OCI-LY3 (cell line): ENCODE data around the gene DCAF8L2.

Experiments
- H2AFZ ChIP-seq: fragments of 200-600, 300-600 bp; shearing (Covaris generic); 2 replicates; pipeline ENCODE4 v1.6.0; 2014; ENCODE audit warnings: antibody characterized with exemption, low read depth, low read length
- H3K27ac ChIP-seq: fragments of 200-600, 300-600 bp; sonication (generic); 2 replicates; pipeline ENCODE4 v1.5.1; 2014; ENCODE audit warnings: mild to moderate bottlenecking, low read length, moderate library complexity, mixed read lengths
- H3K27me3 ChIP-seq: fragments of 200-600, 300-600 bp; sonication (generic); 2 replicates; pipeline ENCODE4 v1.6.1; 2014; ENCODE audit warnings: low read depth, low read length, mixed read lengths
- H3K36me3 ChIP-seq: fragments of 200-600, 300-600 bp; sonication (generic); replicated peaks from 2 replicates; pipeline ENCODE3; 2014; ENCODE audit warnings: low read depth, low read length, mixed read lengths
- H3K4me1 ChIP-seq: fragments of 300-600, 200-600 bp; sonication (generic); 2 replicates; pipeline ENCODE4 v1.6.1; 2014; ENCODE audit warnings: low read length, mixed read lengths
- H3K4me2 ChIP-seq: fragments of 200-600, 300-600 bp; sonication (generic); 2 replicates; pipeline ENCODE4 v1.6.1; 2014; ENCODE audit warnings: low read length, mixed read lengths
- H3K4me3 ChIP-seq: fragments of 300-600, 200-600 bp; sonication (generic); 2 replicates; pipeline ENCODE4 v1.5.1; 2014; ENCODE audit warnings: antibody characterized with exemption, mild to moderate bottlenecking, low read length, moderate library complexity
- H3K79me2 ChIP-seq: fragments of 300-600, 200-600 bp; shearing (Covaris generic); 2 replicates; pipeline ENCODE4 v1.6.1; 2014; ENCODE audit warnings: mild to moderate bottlenecking, low read length, mixed read lengths
- H3K9ac ChIP-seq: fragments of 300-600, 200-600 bp; shearing (Covaris generic); 2 replicates; pipeline ENCODE4 v1.6.0; 2014; ENCODE audit warnings: mild to moderate bottlenecking, low read length, moderate library complexity
- H3K9me3 ChIP-seq: fragments of 200-600, 300-600 bp; shearing (Covaris generic); 2 replicates; pipeline ENCODE4 v1.6.1; 2014; ENCODE audit warnings: low read length, mixed read lengths; ENCODE audit not compliant: insufficient read depth
- H4K20me1 ChIP-seq: fragments of 200-600, 300-600 bp; sonication (generic); 2 replicates; pipeline ENCODE4 v1.6.1; 2016; ENCODE audit warnings: low read length, mixed read lengths; ENCODE audit not compliant: insufficient read depth
- EZH2phosphoT487 ChIP-seq: fragments of 200-600 bp; shearing (Covaris generic); IDR thresholded peaks from 2 replicates; pipeline ENCODE4 v1.6.1; 2018; ENCODE audit warnings: antibody characterized with exemption, mixed run types, low read depth
- TF ChIP-seq, protein P1 (sequence below): fragments of 200-600, 300-600 bp; sonication (generic); IDR thresholded peaks from 2 replicates; pipeline ENCODE4 v1.5.1; 2014; ENCODE audit warnings: antibody characterized with exemption, low read length, low read depth

DCAF8L2 gene

DNA sequence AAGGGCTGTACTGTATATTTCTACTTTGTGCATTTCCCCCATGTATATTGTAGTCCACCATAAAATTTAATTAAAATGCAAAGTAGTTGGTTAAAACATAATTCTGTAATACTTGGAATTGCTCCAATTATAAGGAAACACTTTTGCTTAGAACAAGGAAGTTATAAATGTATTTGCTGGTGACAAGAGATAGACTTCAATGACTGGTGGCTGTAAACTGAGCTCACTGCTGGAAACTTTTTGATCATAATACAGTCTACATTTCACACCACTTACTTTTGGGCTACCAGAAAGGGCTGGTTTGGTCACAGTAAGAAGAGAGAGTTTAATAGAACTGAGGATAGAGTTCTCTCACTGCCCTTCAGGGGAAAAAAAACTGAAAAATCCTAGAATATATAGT lies 32.7 kb downstream of the DCAF8L2 start:
- no peak overlapping the region for H3K4me2 ChIP-seq
- no peaks in the 10 kb centered on the region for H3K79me2 ChIP-seq
- TF ChIP-seq, protein P1, sequence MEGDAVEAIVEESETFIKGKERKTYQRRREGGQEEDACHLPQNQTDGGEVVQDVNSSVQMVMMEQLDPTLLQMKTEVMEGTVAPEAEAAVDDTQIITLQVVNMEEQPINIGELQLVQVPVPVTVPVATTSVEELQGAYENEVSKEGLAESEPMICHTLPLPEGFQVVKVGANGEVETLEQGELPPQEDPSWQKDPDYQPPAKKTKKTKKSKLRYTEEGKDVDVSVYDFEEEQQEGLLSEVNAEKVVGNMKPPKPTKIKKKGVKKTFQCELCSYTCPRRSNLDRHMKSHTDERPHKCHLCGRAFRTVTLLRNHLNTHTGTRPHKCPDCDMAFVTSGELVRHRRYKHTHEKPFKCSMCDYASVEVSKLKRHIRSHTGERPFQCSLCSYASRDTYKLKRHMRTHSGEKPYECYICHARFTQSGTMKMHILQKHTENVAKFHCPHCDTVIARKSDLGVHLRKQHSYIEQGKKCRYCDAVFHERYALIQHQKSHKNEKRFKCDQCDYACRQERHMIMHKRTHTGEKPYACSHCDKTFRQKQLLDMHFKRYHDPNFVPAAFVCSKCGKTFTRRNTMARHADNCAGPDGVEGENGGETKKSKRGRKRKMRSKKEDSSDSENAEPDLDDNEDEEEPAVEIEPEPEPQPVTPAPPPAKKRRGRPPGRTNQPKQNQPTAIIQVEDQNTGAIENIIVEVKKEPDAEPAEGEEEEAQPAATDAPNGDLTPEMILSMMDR = no peak
- TF ChIP-seq EZH2phosphoT487 = no peak
- no peaks in the 10 kb centered on the region for H3K4me1 ChIP-seq
- no peaks in the 10 kb centered on the region for H3K36me3 ChIP-seq
- no peak overlapping the region for H3K9ac ChIP-seq
- no peaks in the 10 kb centered on the region for H3K9me3 ChIP-seq
- no peak overlapping the region for H2AFZ ChIP-seq
- no peak overlapping the region for H3K27ac ChIP-seq
- no peaks in the 10 kb centered on the region for H4K20me1 ChIP-seq
- no peak overlapping the region for H3K4me3 ChIP-seq
- H3K27me3 ChIP-seq = no peaks in the 10 kb centered on the region

DNA sequence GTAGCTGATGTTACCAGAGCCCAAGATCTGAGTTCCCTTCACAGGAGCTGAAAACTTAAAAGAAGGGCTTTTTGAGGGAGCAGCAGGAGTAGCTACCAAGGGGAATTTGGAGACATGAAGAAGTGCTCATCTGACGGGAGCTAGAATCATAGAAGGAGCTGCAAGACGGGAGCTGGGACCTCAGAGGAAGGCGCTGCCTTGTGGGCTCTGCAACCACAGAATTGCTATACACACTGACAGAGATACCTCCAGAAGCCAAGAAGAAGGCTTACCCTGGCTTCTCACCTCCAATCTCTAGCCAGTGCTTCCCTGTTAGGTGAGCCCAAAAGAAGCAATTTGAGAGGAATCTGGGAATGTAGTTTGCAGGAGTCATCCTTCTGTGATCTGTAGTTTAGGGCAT lies 35.9 kb downstream of the DCAF8L2 start:
- H3K4me3 ChIP-seq = no peak overlapping the region

DNA sequence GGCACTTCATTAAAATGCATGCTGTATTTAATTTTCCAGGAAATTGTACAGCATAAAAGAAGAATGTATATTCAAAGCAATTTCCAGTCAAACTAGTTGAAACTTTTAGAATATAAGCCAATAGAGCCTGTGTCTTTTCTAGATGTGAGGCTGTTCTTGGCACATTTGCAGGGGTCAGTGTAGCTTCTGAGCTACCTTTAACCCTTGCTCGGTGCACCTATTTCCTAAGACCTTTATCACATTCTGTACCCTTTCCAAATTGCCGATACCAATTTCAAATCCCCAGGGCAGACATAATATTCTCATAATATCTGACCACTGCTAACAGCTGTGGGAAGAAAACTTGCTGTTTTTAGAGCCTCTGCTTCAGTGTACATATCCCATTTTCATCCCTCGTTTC lies 43.2 kb downstream of the DCAF8L2 start:
- H2AFZ ChIP-seq = no peak overlapping the region
- no peaks in the 10 kb centered on the region for H3K79me2 ChIP-seq
- no peaks in the 10 kb centered on the region for H3K9me3 ChIP-seq
- TF ChIP-seq, protein P1 = no peak
- TF ChIP-seq EZH2phosphoT487 = no peak
- H3K9ac ChIP-seq = no peak overlapping the region
- H3K27me3 ChIP-seq = no peaks in the 10 kb centered on the region
- H4K20me1 ChIP-seq = no peaks in the 10 kb centered on the region
- H3K27ac ChIP-seq = no peak overlapping the region
- H3K4me3 ChIP-seq = no peak overlapping the region
- no peaks in the 10 kb centered on the region for H3K36me3 ChIP-seq
- no peak overlapping the region for H3K4me2 ChIP-seq
- no peaks in the 10 kb centered on the region for H3K4me1 ChIP-seq

More for the DNA sequence above, 35.9 kb downstream of the DCAF8L2 start:
- Histone ChIP-seq H3K79me2 (no peaks in the 10 kb centered on the region), H3K27me3 (no peaks in the 10 kb centered on the region), H3K36me3 (no peaks in the 10 kb centered on the region), H3K4me2 (no peak overlapping the region), H4K20me1 (no peaks in the 10 kb centered on the region), H3K4me1 (no peaks in the 10 kb centered on the region), H3K27ac (no peak overlapping the region), H3K9me3 (no peaks in the 10 kb centered on the region), H2AFZ (peak overlapping the region; percentile 46; the same call in 1 of the 2 replicates), H3K9ac (no peak overlapping the region)
- TF ChIP-seq, protein P1 = no peak
- no peak for TF ChIP-seq EZH2phosphoT487

DNA sequence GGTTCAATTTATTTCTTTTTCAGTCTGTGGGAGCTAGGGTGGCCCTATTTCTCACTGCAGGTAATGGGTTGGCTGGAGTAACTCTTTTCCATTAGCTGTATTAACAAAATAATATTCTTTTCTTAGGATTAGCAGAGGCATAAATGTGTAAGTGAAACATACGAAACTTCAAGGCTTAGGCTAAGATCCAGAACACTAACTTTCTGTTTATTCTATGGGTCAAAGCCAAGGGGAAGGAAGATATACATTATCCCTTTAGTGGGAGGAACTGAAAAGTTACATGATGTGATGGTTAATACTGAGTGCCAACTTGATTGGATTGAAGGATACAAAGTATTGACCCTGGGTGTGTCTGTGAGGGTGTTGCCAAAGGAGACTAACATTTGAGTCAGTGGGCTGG lies 66.4 kb downstream of the DCAF8L2 start:
- no peaks in the 10 kb centered on the region for H3K9me3 ChIP-seq
- H3K79me2 ChIP-seq = no peaks in the 10 kb centered on the region
- H3K4me3 ChIP-seq = no peak overlapping the region
- no peaks in the 10 kb centered on the region for H3K4me1 ChIP-seq
- H2AFZ ChIP-seq = no peak overlapping the region
- H3K27ac ChIP-seq = no peak overlapping the region
- no peaks in the 10 kb centered on the region for H3K36me3 ChIP-seq
- no peak overlapping the region for H3K9ac ChIP-seq
- no peak for TF ChIP-seq EZH2phosphoT487
- TF ChIP-seq, protein P1 = no peak
- H3K4me2 ChIP-seq = no peak overlapping the region
- no peaks in the 10 kb centered on the region for H4K20me1 ChIP-seq
- no peaks in the 10 kb centered on the region for H3K27me3 ChIP-seq
